Ishikawa (cell line): ENCODE data around the gene LRRC36.

ENCODE experiments used
- CEBPB ChIP-seq: IDR thresholded peaks from 2 replicates; pipeline ENCODE4 v1.6.1; 2012
- CREB1 ChIP-seq: IDR thresholded peaks from 2 replicates; pipeline ENCODE4 v1.6.1; 2012; ENCODE audit warnings: low read depth
- EGR1 ChIP-seq: IDR thresholded peaks from 2 replicates; pipeline ENCODE4 v1.6.1; 2012
- EP300 ChIP-seq: IDR thresholded peaks from 2 replicates; pipeline ENCODE4 v1.6.1; 2012; ENCODE audit warnings: borderline replicate concordance
- FOXM1 ChIP-seq: IDR thresholded peaks from 2 replicates; pipeline ENCODE4 v1.6.1; 2012; ENCODE audit warnings: low read depth, borderline replicate concordance
- MAX ChIP-seq: IDR thresholded peaks from 2 replicates; pipeline ENCODE4 v1.6.1; 2012
- NFIC ChIP-seq: IDR thresholded peaks from 2 replicates; pipeline ENCODE4 v1.6.1; 2012
- RAD21 ChIP-seq: IDR thresholded peaks from 2 replicates; pipeline ENCODE4 v1.6.1; 2012; ENCODE audit warnings: low read depth
- REST ChIP-seq: IDR thresholded peaks from 2 replicates; pipeline ENCODE4 v1.6.1; 2012; ENCODE audit warnings: low read depth, mild to moderate bottlenecking
- TAF1 ChIP-seq: IDR thresholded peaks from 2 replicates; pipeline ENCODE4 v1.6.1; 2012; ENCODE audit warnings: low read depth, mild to moderate bottlenecking
- TCF12 ChIP-seq: IDR thresholded peaks from 2 replicates; pipeline ENCODE4 v1.6.1; 2012; ENCODE audit warnings: low read depth
- TEAD4 ChIP-seq: IDR thresholded peaks from 2 replicates; pipeline ENCODE4 v1.6.1; 2012
- USF1 ChIP-seq: IDR thresholded peaks from 2 replicates; pipeline ENCODE4 v1.6.1; 2012
- YY1 ChIP-seq: IDR thresholded peaks from 2 replicates; pipeline ENCODE4 v1.6.1; 2012; ENCODE audit warnings: low read depth
- ZBTB7A ChIP-seq: IDR thresholded peaks from 2 replicates; pipeline ENCODE4 v1.6.1; 2012; ENCODE audit warnings: low read depth

Gene LRRC36

GRCh38 chr16:67287960-67288359, 38.7 kb upstream of the LRRC36 start:
- no peak for TF ChIP-seq YY1
- TF ChIP-seq FOXM1: no peak
- no peak for TF ChIP-seq NFIC
- no peak for TF ChIP-seq REST
- no peak for TF ChIP-seq ZBTB7A
- TF ChIP-seq TAF1: no peak

- no peak for TF ChIP-seq CEBPB
- TF ChIP-seq CREB1: no peak
- TF ChIP-seq EGR1: no peak
- TF ChIP-seq REST: no peak
- no peak for TF ChIP-seq FOXM1
Measured at GRCh38 chr16:67291461-67291860, 35.2 kb upstream of the LRRC36 start.

- TF ChIP-seq CEBPB (no peak), TEAD4 (no peak), TAF1 (no peak), RAD21 (no peak), TCF12 (no peak), EGR1 (no peak), NFIC (no peak)
Measured at GRCh38 chr16:67294171-67294757, 32.4 kb upstream of the LRRC36 start.

GRCh38 chr16:67294938-67295361, 31.7 kb upstream of the LRRC36 start:
- TF ChIP-seq YY1: no peak
- TF ChIP-seq REST: no peak

GRCh38 chr16:67296420-67296819, 30.2 kb upstream of the LRRC36 start:
- no peak for TF ChIP-seq FOXM1
- no peak for TF ChIP-seq MAX
- TF ChIP-seq YY1: no peak
- no peak for TF ChIP-seq TEAD4
- TF ChIP-seq TCF12: no peak
- no peak for TF ChIP-seq TAF1
- no peak for TF ChIP-seq RAD21
- TF ChIP-seq CEBPB: no peak
- no peak for TF ChIP-seq ZBTB7A
- no peak for TF ChIP-seq CREB1
- no peak for TF ChIP-seq NFIC
- TF ChIP-seq EP300: no peak
- TF ChIP-seq USF1: no peak
- no peak for TF ChIP-seq EGR1
- no peak for TF ChIP-seq REST
